Neural cell (in vitro differentiated cells): ENCODE data around the gene ERG28. TPM values are rescaled to one million over a fixed set of nuclear protein-coding genes. Genes with fewer than 3 reads are reported as not detected.

Experiments
- H2AFZ ChIP-seq: fragments of 200-600, 300-800 bp; sonication (generic), shearing (Covaris generic); 2 replicates; pipeline ENCODE4 v1.6.0; 2014; ENCODE audit warnings: low read depth, mild to moderate bottlenecking, antibody characterized with exemption, low read length, moderate library complexity
- H3F3A ChIP-seq: fragments of 200-600 bp; shearing (Covaris generic); 2 replicates; pipeline ENCODE4 v1.6.1; 2016; ENCODE audit warnings: mild to moderate bottlenecking, moderate library complexity, mixed read lengths, antibody characterized with exemption, low read length; ENCODE audit not compliant: insufficient read depth, poor library complexity, severe bottlenecking
- H3K27ac ChIP-seq: fragments of 200-600, 300-800 bp; sonication (generic), shearing (Covaris generic); 2 replicates; pipeline ENCODE4 v1.5.1; 2014; ENCODE audit warnings: mild to moderate bottlenecking, low read length, moderate library complexity
- H3K27me3 ChIP-seq: fragments of 300-800, 200-600 bp; sonication (generic), shearing (Covaris generic); 2 replicates; pipeline ENCODE4 v1.6.0; 2014; ENCODE audit warnings: mild to moderate bottlenecking, low read depth, low read length, moderate library complexity; ENCODE audit not compliant: insufficient read depth
- H3K36me3 ChIP-seq: fragments of 300-800, 200-600 bp; sonication (generic), shearing (Covaris generic); 2 replicates; pipeline ENCODE4 v1.5.1; 2014; ENCODE audit warnings: mild to moderate bottlenecking, antibody characterized with exemption, low read length, moderate library complexity; ENCODE audit not compliant: insufficient read depth
- H3K4me2 ChIP-seq: fragments of 300-800, 200-600 bp; sonication (generic), shearing (Covaris generic); 2 replicates; pipeline ENCODE4 v1.6.0; 2014; ENCODE audit warnings: mild to moderate bottlenecking, low read length
- H3K4me3 ChIP-seq: fragments of 300-800, 200-600 bp; sonication (generic), shearing (Covaris generic); 2 replicates; pipeline ENCODE4 v1.5.1; 2014; ENCODE audit warnings: mild to moderate bottlenecking, low read length, moderate library complexity
- H3K79me2 ChIP-seq: fragments of 200-600 bp; shearing (Covaris generic); replicated peaks from 2 replicates; pipeline ENCODE4 v1.6.0; 2014; ENCODE audit warnings: mild to moderate bottlenecking, low read length, moderate library complexity; ENCODE audit not compliant: insufficient read depth
- H3K9ac ChIP-seq: fragments of 300-800, 200-600 bp; sonication (generic), shearing (Covaris generic); 2 replicates; pipeline ENCODE4 v1.6.1; 2016; ENCODE audit warnings: mild to moderate bottlenecking, low read length, mixed read lengths
- H3K9me2 ChIP-seq: fragments of 200-600 bp; shearing (Covaris generic); 2 replicates; pipeline ENCODE4 v1.6.1; 2016; ENCODE audit warnings: mild to moderate bottlenecking, low read length, mixed read lengths; ENCODE audit not compliant: insufficient read depth
- H3K9me3 ChIP-seq: fragments of 200-600, 300-800 bp; sonication (generic), shearing (Covaris generic); 2 replicates; pipeline ENCODE4 v1.6.1; 2016; ENCODE audit warnings: mild to moderate bottlenecking, mixed run types, low read length, moderate library complexity, mixed read lengths
- H4K20me1 ChIP-seq: fragments of 200-600 bp; shearing (Covaris generic); 2 replicates; pipeline ENCODE4 v1.6.1; 2016; ENCODE audit warnings: mild to moderate bottlenecking, mixed run types; ENCODE audit not compliant: insufficient read depth
- EP300 ChIP-seq: fragments of 450-650 bp; conservative IDR thresholded peaks from 2 replicates; pipeline ENCODE4 v1.6.1; 2014; ENCODE audit warnings: antibody characterized with exemption, mild to moderate bottlenecking, moderate library complexity; ENCODE audit not compliant: poor library complexity, severe bottlenecking
- EZH2 ChIP-seq: fragments of 200-600, 300-800 bp; shearing (Covaris generic), sonication (generic); IDR thresholded peaks from 2 replicates; pipeline ENCODE4 v1.6.1; 2014; ENCODE audit warnings: antibody characterized with exemption, low read length, borderline replicate concordance, mild to moderate bottlenecking; ENCODE audit not compliant: insufficient read depth, poor library complexity, severe bottlenecking
- MXI1 ChIP-seq: fragments of 450-650 bp; conservative IDR thresholded peaks from 2 replicates; pipeline ENCODE4 v1.6.1; 2014; ENCODE audit warnings: antibody characterized with exemption, mild to moderate bottlenecking; ENCODE audit not compliant: poor library complexity, severe bottlenecking
- POLR2AphosphoS5 ChIP-seq: IDR thresholded peaks from 2 replicates; pipeline ENCODE4 v1.6.1; 2012
- RAD21 ChIP-seq: fragments of 450-650 bp; conservative IDR thresholded peaks from 2 replicates; pipeline ENCODE4 v1.6.1; 2014; ENCODE audit warnings: antibody characterized with exemption, mild to moderate bottlenecking, moderate library complexity
- SMC3 ChIP-seq: fragments of 450-650 bp; conservative IDR thresholded peaks from 2 replicates; pipeline ENCODE4 v1.6.1; 2014; ENCODE audit warnings: antibody characterized with exemption, mild to moderate bottlenecking, moderate library complexity; ENCODE audit not compliant: poor library complexity
- TAF1 ChIP-seq: IDR thresholded peaks from 2 replicates; pipeline ENCODE4 v1.6.1; 2012; ENCODE audit warnings: low read depth
- polyA plus RNA-seq: library from polyadenylated mRNA; depleted of rRNA; stranded (reverse); fragments of >200 nt; gene quantifications from 2 replicates; pipeline ENCODE4 v1.2.3, GENCODE V29; 2014
- TF ChIP-seq, protein P1 (sequence below): IDR thresholded peaks from 2 replicates; pipeline ENCODE4 v1.6.1; 2012; ENCODE audit warnings: borderline replicate concordance
- TF ChIP-seq, protein P2 (sequence below): fragments of 450-650 bp; IDR thresholded peaks from 2 replicates; pipeline ENCODE4 v1.5.1; 2014; ENCODE audit warnings: antibody characterized with exemption, mild to moderate bottlenecking, moderate library complexity; ENCODE audit not compliant: poor library complexity, severe bottlenecking

ERG28 gene
- polyA plus RNA-seq, 1 donor from 2014 or later: 23.4 TPM

- no peak overlapping the region for H2AFZ ChIP-seq
- no peaks in the 10 kb centered on the region for H3K9me3 ChIP-seq
- H4K20me1 ChIP-seq: no peaks in the 10 kb centered on the region
- H3F3A ChIP-seq: no peaks in the 10 kb centered on the region
- H3K4me3 ChIP-seq: no peak overlapping the region
- H3K4me2 ChIP-seq: no peak overlapping the region
- no peaks in the 10 kb centered on the region for H3K79me2 ChIP-seq
- no peak overlapping the region for H3K9ac ChIP-seq
- peaks cover 14% of the 10 kb centered on the region for H3K36me3 ChIP-seq
- no peak overlapping the region for H3K27ac ChIP-seq
- TF ChIP-seq MXI1: no peak
- TF ChIP-seq EP300: no peak
- TF ChIP-seq, protein P1, sequence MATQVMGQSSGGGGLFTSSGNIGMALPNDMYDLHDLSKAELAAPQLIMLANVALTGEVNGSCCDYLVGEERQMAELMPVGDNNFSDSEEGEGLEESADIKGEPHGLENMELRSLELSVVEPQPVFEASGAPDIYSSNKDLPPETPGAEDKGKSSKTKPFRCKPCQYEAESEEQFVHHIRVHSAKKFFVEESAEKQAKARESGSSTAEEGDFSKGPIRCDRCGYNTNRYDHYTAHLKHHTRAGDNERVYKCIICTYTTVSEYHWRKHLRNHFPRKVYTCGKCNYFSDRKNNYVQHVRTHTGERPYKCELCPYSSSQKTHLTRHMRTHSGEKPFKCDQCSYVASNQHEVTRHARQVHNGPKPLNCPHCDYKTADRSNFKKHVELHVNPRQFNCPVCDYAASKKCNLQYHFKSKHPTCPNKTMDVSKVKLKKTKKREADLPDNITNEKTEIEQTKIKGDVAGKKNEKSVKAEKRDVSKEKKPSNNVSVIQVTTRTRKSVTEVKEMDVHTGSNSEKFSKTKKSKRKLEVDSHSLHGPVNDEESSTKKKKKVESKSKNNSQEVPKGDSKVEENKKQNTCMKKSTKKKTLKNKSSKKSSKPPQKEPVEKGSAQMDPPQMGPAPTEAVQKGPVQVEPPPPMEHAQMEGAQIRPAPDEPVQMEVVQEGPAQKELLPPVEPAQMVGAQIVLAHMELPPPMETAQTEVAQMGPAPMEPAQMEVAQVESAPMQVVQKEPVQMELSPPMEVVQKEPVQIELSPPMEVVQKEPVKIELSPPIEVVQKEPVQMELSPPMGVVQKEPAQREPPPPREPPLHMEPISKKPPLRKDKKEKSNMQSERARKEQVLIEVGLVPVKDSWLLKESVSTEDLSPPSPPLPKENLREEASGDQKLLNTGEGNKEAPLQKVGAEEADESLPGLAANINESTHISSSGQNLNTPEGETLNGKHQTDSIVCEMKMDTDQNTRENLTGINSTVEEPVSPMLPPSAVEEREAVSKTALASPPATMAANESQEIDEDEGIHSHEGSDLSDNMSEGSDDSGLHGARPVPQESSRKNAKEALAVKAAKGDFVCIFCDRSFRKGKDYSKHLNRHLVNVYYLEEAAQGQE: no peak
- TF ChIP-seq POLR2AphosphoS5: no peak
- no peak for TF ChIP-seq TAF1
- TF ChIP-seq, protein P2, sequence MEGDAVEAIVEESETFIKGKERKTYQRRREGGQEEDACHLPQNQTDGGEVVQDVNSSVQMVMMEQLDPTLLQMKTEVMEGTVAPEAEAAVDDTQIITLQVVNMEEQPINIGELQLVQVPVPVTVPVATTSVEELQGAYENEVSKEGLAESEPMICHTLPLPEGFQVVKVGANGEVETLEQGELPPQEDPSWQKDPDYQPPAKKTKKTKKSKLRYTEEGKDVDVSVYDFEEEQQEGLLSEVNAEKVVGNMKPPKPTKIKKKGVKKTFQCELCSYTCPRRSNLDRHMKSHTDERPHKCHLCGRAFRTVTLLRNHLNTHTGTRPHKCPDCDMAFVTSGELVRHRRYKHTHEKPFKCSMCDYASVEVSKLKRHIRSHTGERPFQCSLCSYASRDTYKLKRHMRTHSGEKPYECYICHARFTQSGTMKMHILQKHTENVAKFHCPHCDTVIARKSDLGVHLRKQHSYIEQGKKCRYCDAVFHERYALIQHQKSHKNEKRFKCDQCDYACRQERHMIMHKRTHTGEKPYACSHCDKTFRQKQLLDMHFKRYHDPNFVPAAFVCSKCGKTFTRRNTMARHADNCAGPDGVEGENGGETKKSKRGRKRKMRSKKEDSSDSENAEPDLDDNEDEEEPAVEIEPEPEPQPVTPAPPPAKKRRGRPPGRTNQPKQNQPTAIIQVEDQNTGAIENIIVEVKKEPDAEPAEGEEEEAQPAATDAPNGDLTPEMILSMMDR: no peak
- TF ChIP-seq RAD21: no peak
- TF ChIP-seq SMC3: no peak
- no peak for TF ChIP-seq EZH2
- H3K9me2 ChIP-seq: no peaks in the 10 kb centered on the region
- no peaks in the 10 kb centered on the region for H3K27me3 ChIP-seq
Observed at GRCh38 chr14:75685910-75686309, 25.2 kb upstream of the ERG28 start.

DNA sequence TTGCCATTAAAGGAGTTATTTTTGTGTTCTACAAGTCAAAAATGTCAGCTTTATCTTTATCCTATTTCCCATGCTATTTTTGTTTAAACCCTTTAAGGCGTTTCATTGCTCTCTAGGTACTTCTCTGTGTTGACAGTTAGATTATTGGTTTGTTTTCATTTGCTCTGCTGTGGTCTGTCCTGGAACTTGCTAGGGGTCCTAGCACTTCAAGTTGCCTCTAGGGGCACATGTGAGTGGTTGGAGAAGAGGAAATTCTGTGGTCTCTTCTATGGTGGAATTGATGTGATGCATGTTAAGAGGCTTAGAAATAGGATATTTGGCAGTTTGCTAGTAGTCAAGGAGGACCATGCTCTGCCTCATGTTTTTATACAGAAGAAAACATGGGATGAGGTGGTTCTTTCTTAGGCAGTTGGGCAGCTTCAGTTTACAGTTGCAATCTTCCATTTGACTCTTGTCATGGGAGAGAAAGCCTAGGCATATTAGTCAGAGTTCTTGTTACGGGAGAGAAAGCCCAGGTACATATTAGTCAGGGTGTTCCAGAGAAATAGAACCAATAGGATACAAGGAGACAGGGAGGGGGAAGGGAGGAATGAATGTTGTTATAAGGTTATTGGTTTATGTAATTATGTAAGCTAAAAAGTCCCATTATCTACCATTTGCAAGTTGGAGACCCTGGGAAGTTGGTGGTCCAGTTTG is 14.7 kb upstream of the ERG28 start:
- Histone ChIP-seq H3K9ac (no peak overlapping the region), H3K27ac (no peak overlapping the region), H3K4me3 (no peak overlapping the region), H3F3A (no peaks in the 10 kb centered on the region), H4K20me1 (no peaks in the 10 kb centered on the region), H3K9me2 (no peaks in the 10 kb centered on the region), H2AFZ (no peak overlapping the region), H3K9me3 (no peaks in the 10 kb centered on the region), H3K79me2 (no peaks in the 10 kb centered on the region), H3K36me3 (peaks cover 4% of the 10 kb centered on the region), H3K4me2 (no peak overlapping the region), H3K27me3 (no peaks in the 10 kb centered on the region)
- no peak for TF ChIP-seq EZH2
- no peak for TF ChIP-seq RAD21
- no peak for TF ChIP-seq TAF1
- TF ChIP-seq MXI1: no peak
- TF ChIP-seq, protein P2: no peak
- no peak for TF ChIP-seq EP300
- no peak for TF ChIP-seq POLR2AphosphoS5
- no peak for TF ChIP-seq SMC3
- TF ChIP-seq, protein P1: no peak
